Measurements from ENCODE around the gene POLR3G. TPM values are rescaled to one million over a fixed set of nuclear protein-coding genes. Genes with fewer than 3 reads are reported as not detected.

The POLR3G gene
- total and polyA plus RNA-seq, 2 of the 13 experiments (the other 11 are each of a cell fraction or from before 2014, with no cell fraction given), result 1.2 to 7.3 TPM

- TF ChIP-seq ZBTB4 (CRISPR knock-in tag; IDR thresholded peaks at IDR 0.05; ENCODE audit: borderline replicate concordance) (no peak), SALL1 (CRISPR knock-in tag; IDR thresholded peaks at IDR 0.05) (peak; percentile 79), TOE1 (CRISPR knock-in tag; IDR thresholded peaks at IDR 0.05) (no peak), ZNF891 (CRISPR knock-in tag; IDR thresholded peaks at IDR 0.05) (peak; percentile 10; the same call in 1 of the 2 replicates), ZNF512 (CRISPR knock-in tag; IDR thresholded peaks at IDR 0.05) (no peak), ZBTB2 (CRISPR knock-in tag; IDR thresholded peaks at IDR 0.05; ENCODE audit: low read depth) (peak; percentile 82), RAD21 (CRISPR knock-in tag; IDR thresholded peaks at IDR 0.05) (peak; percentile 40; the same call in 1 of the 2 replicates), ZNF607 (CRISPR knock-in tag; IDR thresholded peaks at IDR 0.05; ENCODE audit: borderline replicate concordance) (peak; percentile 10; the same call in 1 of the 2 replicates)
- TF ChIP-seq, protein P1, sequence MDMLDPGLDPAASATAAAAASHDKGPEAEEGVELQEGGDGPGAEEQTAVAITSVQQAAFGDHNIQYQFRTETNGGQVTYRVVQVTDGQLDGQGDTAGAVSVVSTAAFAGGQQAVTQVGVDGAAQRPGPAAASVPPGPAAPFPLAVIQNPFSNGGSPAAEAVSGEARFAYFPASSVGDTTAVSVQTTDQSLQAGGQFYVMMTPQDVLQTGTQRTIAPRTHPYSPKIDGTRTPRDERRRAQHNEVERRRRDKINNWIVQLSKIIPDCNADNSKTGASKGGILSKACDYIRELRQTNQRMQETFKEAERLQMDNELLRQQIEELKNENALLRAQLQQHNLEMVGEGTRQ (IDR thresholded peaks at IDR 0.05; ENCODE audit: low read depth, low read length), result no peak
- TF ChIP-seq, protein P1 (CRISPR knock-in tag; IDR thresholded peaks at IDR 0.05; ENCODE audit: borderline replicate concordance), result peak; percentile 36; the same call in 1 of the 2 replicates
- TF ChIP-seq, protein P2, sequence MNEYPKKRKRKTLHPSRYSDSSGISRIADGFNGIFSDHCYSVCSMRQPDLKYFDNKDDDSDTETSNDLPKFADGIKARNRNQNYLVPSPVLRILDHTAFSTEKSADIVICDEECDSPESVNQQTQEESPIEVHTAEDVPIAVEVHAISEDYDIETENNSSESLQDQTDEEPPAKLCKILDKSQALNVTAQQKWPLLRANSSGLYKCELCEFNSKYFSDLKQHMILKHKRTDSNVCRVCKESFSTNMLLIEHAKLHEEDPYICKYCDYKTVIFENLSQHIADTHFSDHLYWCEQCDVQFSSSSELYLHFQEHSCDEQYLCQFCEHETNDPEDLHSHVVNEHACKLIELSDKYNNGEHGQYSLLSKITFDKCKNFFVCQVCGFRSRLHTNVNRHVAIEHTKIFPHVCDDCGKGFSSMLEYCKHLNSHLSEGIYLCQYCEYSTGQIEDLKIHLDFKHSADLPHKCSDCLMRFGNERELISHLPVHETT (CRISPR knock-in tag; conservative IDR thresholded peaks at IDR 0.05), result 0 out of 2 replicates have a peak, but pooled peaks have one; percentile 51
Measured at GRCh38 chr5:90529194-90529938, 54.7 kb downstream of the POLR3G start, which contains the start of gene LYSMD3 (continued).

Data from HepG2 (cell line).